A549 (cell line): Measurements from ENCODE around the gene SOX10. TPM values are rescaled to one million over a fixed set of nuclear protein-coding genes. Genes with fewer than 3 reads are reported as not detected.

Experiments
- ATAC-seq, 2 experiments: fragments of 200-7000 bp in 1 of 2; fragments of >200 bp in 1 of 2; cut with Nextera tagmentation in 1 of 2; cut with Tn5 transposase in 1 of 2; 3 replicates each; pipeline versions ENCODE4 v1.8.0 to v1.9.1; 2018 to 2020; ENCODE audit warnings: mild to moderate bottlenecking in 1 of 2, moderate library complexity in 1 of 2
- CTCF ChIA-PET: fragments of 300-600 bp; sonication (Branson Sonifier 250); formaldehyde crosslinking; extraction: SDS; loops from one replicate; lab custom pipeline; 2021; ENCODE audit warnings: antibody characterized with exemption, inconsistent platforms; lab: Yijun Ruan, JAX
- POLR2A ChIA-PET: fragments of 350-600 bp; formaldehyde crosslinking; extraction: SDS; loops from one replicate; lab custom pipeline; 2021; ENCODE audit warnings: antibody characterized with exemption, inconsistent platforms; lab: Yijun Ruan, JAX
- DNase-seq, 2 experiments: peaks; one replicate each; pipeline versions ENCODE4 v3.0.0 to v3.0.0-alpha.2; 2011 to 2016; ENCODE audit warnings: low read depth in 1 of 2, low spot score in 1 of 2
- FAIRE-seq: peaks from 2 replicates; lab custom pipeline; 2011; peaks lifted over from hg19 to GRCh38; lab: Jason Lieb, UNC
- H3K27ac ChIP-seq, 2 experiments: fragments of >200 bp; sonication (Bioruptor Twin); formaldehyde crosslinking; 3 replicates each; pipeline ENCODE4 v1.5.1; 2016 to 2017
- H3K4me1 ChIP-seq: fragments of >200 bp; sonication (Bioruptor Twin); formaldehyde crosslinking; 3 replicates; pipeline ENCODE4 v1.6.1; 2016
- H3K4me2 ChIP-seq: fragments of >200 bp; sonication (Bioruptor Twin); formaldehyde crosslinking; 3 replicates; pipeline ENCODE4 v1.6.1; 2016
- H3K4me3 ChIP-seq: fragments of >200 bp; sonication (Bioruptor Twin); formaldehyde crosslinking; 3 replicates; pipeline ENCODE4 v1.5.1; 2016
- H3K9me3 ChIP-seq: fragments of >200 bp; sonication (Bioruptor Twin); formaldehyde crosslinking; 3 replicates; pipeline ENCODE4 v1.6.1; 2016
- ATOH8 ChIP-seq: fragments of 250-450 bp; sonication (Bioruptor Pico); IDR thresholded peaks from 2 replicates; pipeline ENCODE4 v1.5.0; 2020; ENCODE audit warnings: low read depth, mild to moderate bottlenecking, moderate library complexity
- CEBPB ChIP-seq, 2 experiments: fragments of >200 bp in 1 of 2; sonication (Bioruptor Twin) in 1 of 2; formaldehyde crosslinking in 1 of 2; IDR thresholded peaks; 2 replicates each; pipeline ENCODE4 v1.6.1; 2012 to 2016
- CHD4 ChIP-seq: fragments of 200-600 bp; sonication (generic); IDR thresholded peaks from 2 replicates; pipeline ENCODE4 v1.6.1; 2016; ENCODE audit warnings: antibody characterized with exemption, mild to moderate bottlenecking, borderline replicate concordance
- CTCF ChIP-seq: fragments of >200 bp; sonication (Bioruptor Twin); formaldehyde crosslinking; IDR thresholded peaks from 3 replicates; pipeline ENCODE4 v1.5.1; 2016
- ELK1 ChIP-seq: fragments of 150-350 bp; IDR thresholded peaks from 2 replicates; pipeline ENCODE4 v1.6.1; 2014; ENCODE audit warnings: low read depth, mild to moderate bottlenecking, low read length
- EP300 ChIP-seq, 2 experiments: fragments of >200 bp; sonication (Bioruptor Twin); formaldehyde crosslinking; IDR thresholded peaks; 2 replicates in 1 of 2; 3 replicates in 1 of 2; pipeline ENCODE4 v1.6.1; 2016 to 2017
- GATA3 ChIP-seq: IDR thresholded peaks from 2 replicates; pipeline ENCODE4 v1.6.1; 2012; ENCODE audit warnings: borderline replicate concordance
- HDAC2 ChIP-seq: fragments of 200-600 bp; sonication (generic); IDR thresholded peaks from 2 replicates; pipeline ENCODE4 v1.6.1; 2016
- HOXB13 ChIP-seq: fragments of 250-450 bp; sonication (Bioruptor Pico); IDR thresholded peaks from 2 replicates; pipeline ENCODE4 v1.5.0; 2020; ENCODE audit warnings: low read depth, mild to moderate bottlenecking, moderate library complexity
- HOXB5 ChIP-seq: fragments of 250-450 bp; sonication (Bioruptor Pico); IDR thresholded peaks from 2 replicates; pipeline ENCODE4 v1.5.0; 2020; ENCODE audit warnings: mild to moderate bottlenecking, moderate library complexity
- KDM5A ChIP-seq: fragments of 200-600 bp; sonication (generic); IDR thresholded peaks from 2 replicates; pipeline ENCODE4 v1.6.1; 2016; ENCODE audit warnings: antibody characterized with exemption, mild to moderate bottlenecking
- MAZ ChIP-seq: fragments of 150-350 bp; IDR thresholded peaks from 2 replicates; pipeline ENCODE4 v1.6.1; 2014; ENCODE audit warnings: antibody characterized with exemption, low read depth, low read length, borderline replicate concordance
- NFE2L2 ChIP-seq: fragments of 150-350 bp; conservative IDR thresholded peaks from 2 replicates; pipeline ENCODE4 v1.6.1; 2014; ENCODE audit warnings: low read length
- NR3C1 ChIP-seq: fragments of >200 bp; sonication (Bioruptor Twin); formaldehyde crosslinking; IDR thresholded peaks from 3 replicates; pipeline ENCODE4 v1.6.1; 2017
- PBX3 ChIP-seq: IDR thresholded peaks from 2 replicates; pipeline ENCODE4 v1.6.1; 2012
- PHF8 ChIP-seq: fragments of 200-600 bp; sonication (generic); IDR thresholded peaks from 2 replicates; pipeline ENCODE4 v1.6.1; 2016; ENCODE audit warnings: low read depth, mild to moderate bottlenecking, antibody characterized with exemption, moderate library complexity, borderline replicate concordance
- TFCP2L1 ChIP-seq: fragments of 250-450 bp; sonication (Bioruptor Pico); IDR thresholded peaks from 2 replicates; pipeline ENCODE4 v1.5.0; 2021; ENCODE audit warnings: mild to moderate bottlenecking
- ZFP36 ChIP-seq: fragments of 450-650 bp; IDR thresholded peaks from 2 replicates; pipeline ENCODE4 v1.6.1; 2014; ENCODE audit warnings: borderline replicate concordance; ENCODE audit not compliant: partially characterized antibody
- ZSCAN20 ChIP-seq: fragments of 250-450 bp; sonication (Bioruptor Pico); IDR thresholded peaks from 2 replicates; pipeline ENCODE4 v1.8.0; 2022; ENCODE audit warnings: mild to moderate bottlenecking, moderate library complexity
- WGBS: methylation state at CpG from one replicate; pipeline ENCODE4 v1.1.6; 2017; ENCODE audit errors: missing lambda C conversion rate; 5-methylcytosine and 5-hydroxymethylcytosine counted together
- polyA plus RNA-seq, 4 experiments: library from polyadenylated mRNA; depleted of rRNA in 3 of 4; stranded (reverse); fragments of >200 nt; fragmentation: RNase III in 1 of 4; extraction: RNeasy Plus Mini Kit Qiagen cat#74134 plus additional on column Dnase treatment in 1 of 4; gene quantifications; 2 replicates in 3 of 4; 3 replicates in 1 of 4; pipeline ENCODE4 v1.2.3, GENCODE V29; 2011 to 2017

The SOX10 gene
- polyA plus RNA-seq, 2 of the 4 experiments (the other 2 are of a cell fraction): not detected

GRCh38 chr22:38028344-38029130, 44.2 kb upstream of the SOX10 start:
- Histone ChIP-seq H3K4me3 (no peak overlapping the region), H3K4me2 (no peak overlapping the region), H3K4me1 (peaks cover 13% of the 10 kb centered on the region), H3K9me3 (no peaks in the 10 kb centered on the region), H3K27ac (no peak overlapping the region)
- WGBS: 75% methylated on average over 10 of the region's 15 CpGs
- TF ChIP-seq CHD4 (no peak), MAZ (no peak), HOXB5 (CRISPR knock-in tag) (no peak), PHF8 (no peak)
- ATAC-seq: no peak
- CTCF ChIA-PET: interaction anchor here (0.6 to 2.1 kb wide), 3 partner anchors 23 to 35 kb away, joined by 3 to 12 read pairs (median 6); no protein-coding TSS in a partner anchor
- DNase-seq: no peak
- POLR2A ChIA-PET: no interaction called here
- no peak for FAIRE-seq

GRCh38 chr22:38027487-38027886, 43.1 kb upstream of the SOX10 start:
- FAIRE-seq: no peak
- Histone ChIP-seq H3K4me2 (no peak overlapping the region), H3K4me3 (no peak overlapping the region), H3K4me1 (peaks cover 3% of the 10 kb centered on the region), H3K27ac (no peak overlapping the region), H3K9me3 (no peaks in the 10 kb centered on the region)
- no peak for TF ChIP-seq PBX3
- TF ChIP-seq HOXB13 (CRISPR knock-in tag): no peak
- no peak for TF ChIP-seq EP300 (IDR thresholded peaks at IDR 0.05)
- TF ChIP-seq HDAC2: no peak
- no peak for TF ChIP-seq CTCF
- no peak for TF ChIP-seq NR3C1
- TF ChIP-seq ELK1: no peak
- TF ChIP-seq GATA3: no peak
- no peak for TF ChIP-seq CEBPB (IDR thresholded peaks at IDR 0.05)
- no peak for TF ChIP-seq KDM5A
- TF ChIP-seq TFCP2L1 (CRISPR knock-in tag): no peak
- no peak for TF ChIP-seq ZFP36
- TF ChIP-seq ZSCAN20 (CRISPR knock-in tag): no peak
- TF ChIP-seq ATOH8 (CRISPR knock-in tag): no peak
- TF ChIP-seq NFE2L2: no peak
- TF ChIP-seq, all 56 proteins: peak for 0
- ATAC-seq (no peak), DNase-seq (no peak)
- WGBS: 79% methylated on average over 9 of the region's 9 CpGs
- POLR2A ChIA-PET: no interaction called here
- CTCF ChIA-PET: interaction anchor here (0.6 to 2.1 kb wide), 3 partner anchors 10 to 240 kb away, joined by 3 to 12 read pairs (median 4); no protein-coding TSS in a partner anchor
